ENCODE results near the gene STX8.

Gene STX8

DNA sequence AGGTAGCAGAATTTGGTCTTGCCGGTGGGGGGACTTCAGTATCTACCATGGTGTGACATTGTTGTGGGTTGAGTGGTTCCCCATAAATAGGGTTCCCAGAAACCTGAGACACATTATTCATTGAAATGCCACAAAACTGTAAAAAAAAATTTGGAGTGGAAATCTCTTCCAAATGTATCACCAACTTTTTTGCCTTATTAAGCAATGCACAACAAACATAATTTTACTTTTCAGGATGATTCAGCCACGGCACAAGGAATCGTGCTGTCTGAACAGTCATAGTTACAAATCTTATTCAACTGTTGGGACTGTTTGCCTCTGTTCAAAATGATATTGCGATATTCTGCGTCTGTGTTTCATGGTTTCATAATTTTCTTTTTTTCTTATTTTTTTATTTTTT is 373.1 kb downstream of the STX8 start:
- H3K36me3 ChIP-seq (ENCODE audit: insufficient read depth, low read length), result no peaks in the 10 kb centered on the region
- no peaks in the 10 kb centered on the region for H3K4me1 ChIP-seq (ENCODE audit: insufficient read depth, low read length)
- no peaks in the 10 kb centered on the region for H3K27me3 ChIP-seq (ENCODE audit: insufficient read depth, low read length, poor library complexity)
- H3K4me2 ChIP-seq (ENCODE audit: insufficient read depth, low read length), result no peak overlapping the region
- H3K9me3 ChIP-seq (ENCODE audit: insufficient read depth, low read length, severe bottlenecking), result no peaks in the 10 kb centered on the region
- H4K20me1 ChIP-seq (ENCODE audit: insufficient read depth, low read length), result no peaks in the 10 kb centered on the region
- no peak overlapping the region for H3K4me3 ChIP-seq (ENCODE audit: low read depth in 1 of 2, low read length in 2 of 2)
- H3K9ac ChIP-seq (ENCODE audit: low read depth, low read length), result no peak overlapping the region
- DNase-seq (no peak), ATAC-seq (ENCODE audit: insufficient read depth, low read depth) (no peak)
- H3K27ac ChIP-seq (ENCODE audit: low read length), result no peak overlapping the region
- TF ChIP-seq CTCF (IDR thresholded peaks at IDR 0.05; ENCODE audit: borderline replicate concordance, extremely low read depth, low read length, poor library complexity, severe bottlenecking), result no peak
- TF ChIP-seq EZH2 (IDR thresholded peaks at IDR 0.05; ENCODE audit: borderline replicate concordance, low read depth, low read length, severe bottlenecking), result no peak
- no peaks in the 10 kb centered on the region for H3K79me2 ChIP-seq (ENCODE audit: insufficient read depth, low read length)
- H2AFZ ChIP-seq (ENCODE audit: low read depth, low read length), result no peak overlapping the region

DNA sequence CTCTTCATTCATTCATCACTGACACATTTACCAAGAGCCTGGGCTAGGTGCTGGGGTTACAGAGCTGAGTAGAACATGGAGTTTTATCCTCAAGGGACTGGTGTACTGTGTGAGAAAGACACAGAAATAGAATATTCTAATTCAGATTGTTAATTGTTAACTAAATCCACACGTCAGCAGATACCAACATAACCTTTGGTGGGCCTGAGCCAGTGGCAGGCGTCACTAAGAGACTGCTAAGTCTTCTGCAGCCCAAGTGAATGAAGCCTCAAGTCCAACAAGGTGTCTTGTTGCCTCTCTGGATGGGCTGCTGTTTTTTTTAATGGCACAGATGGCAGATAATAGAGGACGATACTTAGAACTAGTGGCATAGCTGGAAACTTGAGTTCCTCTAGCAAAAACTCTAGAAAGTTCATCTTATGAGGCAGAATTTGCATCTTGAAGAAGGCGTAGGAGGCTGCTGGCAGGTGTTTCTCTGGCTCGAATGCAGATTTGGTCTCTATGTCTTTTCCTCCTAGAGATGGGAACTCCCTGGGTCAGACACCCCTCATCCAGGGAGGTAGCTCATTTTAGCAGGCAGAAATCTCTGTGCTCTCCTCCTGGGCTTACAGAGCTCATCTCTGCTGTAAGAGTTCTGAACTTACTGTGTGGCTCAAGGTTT is 374.8 kb downstream of the STX8 start:
- Histone ChIP-seq H4K20me1 (ENCODE audit: insufficient read depth, low read length) (no peaks in the 10 kb centered on the region), H3K4me1 (ENCODE audit: insufficient read depth, low read length) (no peaks in the 10 kb centered on the region), H3K4me2 (ENCODE audit: insufficient read depth, low read length) (no peak overlapping the region), H3K9ac (ENCODE audit: low read depth, low read length) (no peak overlapping the region), H3K79me2 (ENCODE audit: insufficient read depth, low read length) (no peaks in the 10 kb centered on the region), H3K36me3 (ENCODE audit: insufficient read depth, low read length) (no peaks in the 10 kb centered on the region), H3K27ac (ENCODE audit: low read length) (no peak overlapping the region), H3K4me3 (ENCODE audit: low read depth in 1 of 2, low read length in 2 of 2) (no peak overlapping the region), H3K9me3 (ENCODE audit: insufficient read depth, low read length, severe bottlenecking) (no peaks in the 10 kb centered on the region), H3K27me3 (ENCODE audit: insufficient read depth, low read length, poor library complexity) (no peaks in the 10 kb centered on the region), H2AFZ (ENCODE audit: low read depth, low read length) (no peak overlapping the region)
- no peak for ATAC-seq (ENCODE audit: insufficient read depth, low read depth)
- DNase-seq, result no peak
- TF ChIP-seq EZH2 (IDR thresholded peaks at IDR 0.05; ENCODE audit: borderline replicate concordance, low read depth, low read length, severe bottlenecking) (no peak), CTCF (IDR thresholded peaks at IDR 0.05; ENCODE audit: borderline replicate concordance, extremely low read depth, low read length, poor library complexity, severe bottlenecking) (no peak)

All from DND-41 (cell line).